Measurements from ENCODE around the gene RIPK1. TPM values are rescaled to one million over a fixed set of nuclear protein-coding genes. Genes with fewer than 3 reads are reported as not detected.

Gene RIPK1
- total RNA-seq, 5 donors from 2014 or later (not counting 1 experiment from before 2014, with no cell fraction given), result 22.5 to 33.8 (median 31.7) TPM

- DNase-seq (peak; percentile 66 to 93 (median 82)), ATAC-seq (replicated peaks in 1 of 4) (peak; percentile 74 to 83 (median 76))
- H3K27me3 Mint-ChIP-seq, result peaks cover 4 to 5% of the 10 kb centered on the region in 2 donors
- peak within 1 kb of the TSS; percentile 84 to 87 (median 85) for H3K4me3 Mint-ChIP-seq
- Histone ChIP-seq H3K27me3 (replicated peaks in 1 of 2; ENCODE audit: control insufficient read depth in 2 of 2, extremely low read depth in 1 of 2, insufficient read depth in 2 of 2, low read length in 1 of 2) (peaks cover 0 to 7% of the 10 kb centered on the region in 2 experiments), H3K4me3 (ENCODE audit: control insufficient read depth in 1 of 2, extremely low read depth in 1 of 2, low read length in 1 of 2) (peak within 1 kb of the TSS; percentile 59 to 83), H3K9me3 (no peaks in the 10 kb centered on the region), H3K27ac (ENCODE audit: low read length) (peak within 1 kb of the TSS; percentile 71), H3K4me1 (ENCODE audit: control insufficient read depth in 1 of 2, extremely low read depth in 1 of 2, insufficient read depth in 2 of 2, low read length in 2 of 2) (peaks cover 8 to 43% of the 10 kb centered on the region in 2 experiments), H3K36me3 (ENCODE audit: control insufficient read depth in 2 of 2, extremely low read depth in 1 of 2, insufficient read depth in 1 of 2, low read length in 1 of 2) (peaks cover 0 to 7% of the 10 kb centered on the region in 2 donors)
- peak within 1 kb of the TSS; percentile 84 to 87 for H3K27ac Mint-ChIP-seq
- H3K36me3 Mint-ChIP-seq, result peaks cover 17% of the 10 kb centered on the region
- peaks cover 34 to 37% (median 36%) of the 10 kb centered on the region in 3 donors for H3K4me1 Mint-ChIP-seq
- ChIA-PET POLR2A (interaction anchor here in 1 of 2 donors (0.6 kb wide), 1 partner anchor 10 kb away, joined by 4 read pairs; no protein-coding TSS in a partner anchor), CTCF (interaction anchor here (0.5 to 1.1 kb wide), 13 partner anchors 9 to 981 kb away, joined by 3 to 7 read pairs (median 3); partner anchors contain the start of gene BPHL (in 1 of the 2))
- WGBS (ENCODE audit: insufficient coverage), result under 1% methylated on average over 95 of the region's 95 CpGs
- H3K9me3 Mint-ChIP-seq, result no peaks in the 10 kb centered on the region
These were observed 89.0 kb downstream of the RIPK1 start, which contains the start of gene TUBB2A for GRCh38 chr6:3157131-3157933. Gene TUBB2A (minus strand): TSS chr6:3157544. CDS start chr6:3157463, 81 bp downstream.

GRCh38 chr6:3159805-3160781 is 91.8 kb downstream of the RIPK1 start:
- Histone ChIP-seq H3K4me1 (ENCODE audit: control insufficient read depth in 1 of 2, extremely low read depth in 1 of 2, insufficient read depth in 2 of 2, low read length in 2 of 2) (peaks cover 8 to 58% of the 10 kb centered on the region in 2 experiments), H3K9me3 (no peaks in the 10 kb centered on the region), H3K36me3 (ENCODE audit: control insufficient read depth in 2 of 2, extremely low read depth in 1 of 2, insufficient read depth in 1 of 2, low read length in 1 of 2) (peaks cover 0 to 5% of the 10 kb centered on the region in 2 donors), H3K4me3 (ENCODE audit: control insufficient read depth in 1 of 2, extremely low read depth in 1 of 2, low read length in 1 of 2) (peak overlapping the region in 1 of 2 donors; percentile 26), H3K27ac (ENCODE audit: low read length) (peak overlapping the region; percentile 74), H3K27me3 (replicated peaks in 1 of 2; ENCODE audit: control insufficient read depth in 2 of 2, extremely low read depth in 1 of 2, insufficient read depth in 2 of 2, low read length in 1 of 2) (peaks cover 0 to 12% of the 10 kb centered on the region in 2 experiments)
- H3K4me1 Mint-ChIP-seq, result peaks cover 44 to 45% (median 45%) of the 10 kb centered on the region in 3 donors
- POLR2A ChIA-PET, result interaction anchor here in 1 of 2 donors (0.6 kb wide), 1 partner anchor 255 kb away, joined by 5 read pairs; no protein-coding TSS in a partner anchor
- 74% methylated on average over 11 of the region's 31 CpGs for WGBS (ENCODE audit: insufficient coverage)
- peaks cover 5% of the 10 kb centered on the region for H3K36me3 Mint-ChIP-seq
- CTCF ChIA-PET, result interaction anchor here in 1 of 2 donors (0.6 to 1.0 kb wide), 2 partner anchors 101 to 526 kb away, joined by 3 read pairs; no protein-coding TSS in a partner anchor
- peak; percentile 37 to 84 (median 65) for DNase-seq
- H3K27ac Mint-ChIP-seq, result peak overlapping the region; percentile 87 to 91
- peak; percentile 57 to 64 (median 60) for ATAC-seq (replicated peaks in 1 of 4)
- H3K27me3 Mint-ChIP-seq, result peaks cover 4 to 5% of the 10 kb centered on the region in 2 donors
- H3K9me3 Mint-ChIP-seq, result no peaks in the 10 kb centered on the region
- peak overlapping the region; percentile 56 to 62 (median 59) for H3K4me3 Mint-ChIP-seq

GRCh38 chr6:3162067-3162497 is 93.8 kb downstream of the RIPK1 start:
- Histone ChIP-seq H3K4me3 (ENCODE audit: control insufficient read depth in 1 of 2, extremely low read depth in 1 of 2, low read length in 1 of 2) (peak overlapping the region in 1 of 2 donors; percentile 85), H3K27me3 (replicated peaks in 1 of 2; ENCODE audit: control insufficient read depth in 2 of 2, extremely low read depth in 1 of 2, insufficient read depth in 2 of 2, low read length in 1 of 2) (peaks cover 0 to 8% of the 10 kb centered on the region in 2 experiments), H3K27ac (ENCODE audit: low read length) (peak overlapping the region; percentile 66), H3K36me3 (ENCODE audit: control insufficient read depth in 2 of 2, extremely low read depth in 1 of 2, insufficient read depth in 1 of 2, low read length in 1 of 2) (no peaks in the 10 kb centered on the region), H3K4me1 (ENCODE audit: control insufficient read depth in 1 of 2, extremely low read depth in 1 of 2, insufficient read depth in 2 of 2, low read length in 2 of 2) (peaks cover 5 to 48% of the 10 kb centered on the region in 2 experiments), H3K9me3 (no peaks in the 10 kb centered on the region)
- ATAC-seq (replicated peaks in 1 of 4), result no peak
- ChIA-PET CTCF (interaction anchor here in 1 of 2 donors (0.5 to 1.5 kb wide), 5 partner anchors 11 to 856 kb away, joined by 3 to 4 read pairs (median 4); no protein-coding TSS in a partner anchor), POLR2A (interaction anchor here in 1 of 2 donors (1.1 kb wide), 1 partner anchor 97 kb away, joined by 3 read pairs; no protein-coding TSS in a partner anchor)
- peaks cover 1 to 2% of the 10 kb centered on the region in 2 donors for H3K27me3 Mint-ChIP-seq
- H3K27ac Mint-ChIP-seq, result peak overlapping the region; percentile 9 to 65
- peak overlapping the region; percentile 55 to 75 (median 72) for H3K4me3 Mint-ChIP-seq
- H3K9me3 Mint-ChIP-seq, result no peaks in the 10 kb centered on the region
- peaks cover 33 to 35% (median 34%) of the 10 kb centered on the region in 3 donors for H3K4me1 Mint-ChIP-seq
- no CpG with 5 or more reads among the region's 7 CpGs for WGBS (ENCODE audit: insufficient coverage)
- no peaks in the 10 kb centered on the region for H3K36me3 Mint-ChIP-seq
- no peak for DNase-seq

- H3K27ac ChIP-seq (ENCODE audit: low read length), result peak overlapping the region; percentile 66
- ChIA-PET CTCF (interaction anchor here (0.5 to 1.5 kb wide), 8 partner anchors 12 to 855 kb away, joined by 3 to 10 read pairs (median 4); partner anchors contain the start of gene RIPK1 (in 1 of the 2)), POLR2A (interaction anchor here (0.6 to 1.1 kb wide), 5 partner anchors 51 to 1602 kb away, joined by 3 to 8 read pairs (median 3); no protein-coding TSS in a partner anchor)
- H3K9me3 ChIP-seq, result no peaks in the 10 kb centered on the region
- H3K9me3 Mint-ChIP-seq, result no peaks in the 10 kb centered on the region
- ATAC-seq (replicated peaks in 1 of 4) (peak; percentile 62 to 68 (median 64)), DNase-seq (peak in 34 of 35 experiments; percentile 10 to 76 (median 34))
- no peaks in the 10 kb centered on the region for H3K36me3 ChIP-seq (ENCODE audit: control insufficient read depth in 2 of 2, extremely low read depth in 1 of 2, insufficient read depth in 1 of 2, low read length in 1 of 2)
- peaks cover 33 to 35% (median 34%) of the 10 kb centered on the region in 3 donors for H3K4me1 Mint-ChIP-seq
- WGBS (ENCODE audit: insufficient coverage), result 2% methylated on average over 33 of the region's 74 CpGs
- H3K4me1 ChIP-seq (ENCODE audit: control insufficient read depth in 1 of 2, extremely low read depth in 1 of 2, insufficient read depth in 2 of 2, low read length in 2 of 2), result peaks cover 5 to 48% of the 10 kb centered on the region in 2 experiments
- peaks cover 0 to 8% of the 10 kb centered on the region in 2 experiments for H3K27me3 ChIP-seq (replicated peaks in 1 of 2; ENCODE audit: control insufficient read depth in 2 of 2, extremely low read depth in 1 of 2, insufficient read depth in 2 of 2, low read length in 1 of 2)
- H3K4me3 Mint-ChIP-seq, result peak overlapping the region; percentile 75 to 82 (median 75)
- H3K4me3 ChIP-seq (ENCODE audit: control insufficient read depth in 1 of 2, extremely low read depth in 1 of 2, low read length in 1 of 2), result peak overlapping the region; percentile 78 to 85
- peaks cover 4 to 5% of the 10 kb centered on the region in 2 donors for H3K27me3 Mint-ChIP-seq
- H3K36me3 Mint-ChIP-seq, result no peaks in the 10 kb centered on the region
- H3K27ac Mint-ChIP-seq, result peak overlapping the region; percentile 70 to 85
These were observed 94.4 kb downstream of the RIPK1 start for GRCh38 chr6:3162565-3163247.

GRCh38 chr6:3163248-3163594 is 94.9 kb downstream of the RIPK1 start:
- ATAC-seq (replicated peaks in 1 of 4), result no peak

More at GRCh38 chr6:3163248-3163594, 94.9 kb downstream of the RIPK1 start:
- Histone ChIP-seq H3K36me3 (ENCODE audit: control insufficient read depth in 2 of 2, extremely low read depth in 1 of 2, insufficient read depth in 1 of 2, low read length in 1 of 2) (no peaks in the 10 kb centered on the region), H3K27me3 (replicated peaks in 1 of 2; ENCODE audit: control insufficient read depth in 2 of 2, extremely low read depth in 1 of 2, insufficient read depth in 2 of 2, low read length in 1 of 2) (peaks cover 0 to 12% of the 10 kb centered on the region in 2 experiments), H3K4me1 (ENCODE audit: control insufficient read depth in 1 of 2, extremely low read depth in 1 of 2, insufficient read depth in 2 of 2, low read length in 2 of 2) (peaks cover 4 to 43% of the 10 kb centered on the region in 2 experiments), H3K27ac (ENCODE audit: low read length) (no peak overlapping the region), H3K4me3 (ENCODE audit: control insufficient read depth in 1 of 2, extremely low read depth in 1 of 2, low read length in 1 of 2) (peak overlapping the region; percentile 51 to 85), H3K9me3 (no peaks in the 10 kb centered on the region)
- H3K36me3 Mint-ChIP-seq, result no peaks in the 10 kb centered on the region
- no peak for DNase-seq
- ChIA-PET POLR2A (interaction anchor here (0.6 to 1.1 kb wide), 5 partner anchors 52 to 1602 kb away, joined by 3 to 8 read pairs (median 3); no protein-coding TSS in a partner anchor), CTCF (interaction anchor here (0.6 to 0.7 kb wide), 4 partner anchors 47 to 95 kb away, joined by 5 to 10 read pairs (median 7); partner anchors contain the start of gene RIPK1 (in 1 of the 2))
- 0% methylated on average over 2 of the region's 13 CpGs for WGBS (ENCODE audit: insufficient coverage)
- no peaks in the 10 kb centered on the region for H3K9me3 Mint-ChIP-seq
- peak overlapping the region; percentile 75 to 82 (median 75) for H3K4me3 Mint-ChIP-seq
- peak overlapping the region; percentile 70 to 85 for H3K27ac Mint-ChIP-seq
- peaks cover 4 to 5% of the 10 kb centered on the region in 2 donors for H3K27me3 Mint-ChIP-seq
- H3K4me1 Mint-ChIP-seq, result peaks cover 32 to 33% (median 32%) of the 10 kb centered on the region in 3 donors
